Neural progenitor cell (in vitro differentiated cells): ENCODE data around the gene POMT2. TPM values are rescaled to one million over a fixed set of nuclear protein-coding genes. Genes with fewer than 3 reads are reported as not detected.
"Not testable (repeated sequence)": the region's sequence is repeated elsewhere in the genome, so short reads cannot be mapped to it uniquely, and the experiment has no call there.

Experiments used
- DNase-seq: peaks from one replicate; pipeline ENCODE4 v3.0.0-alpha.2; 2016; ENCODE audit warnings: low spot score
- H2AFZ ChIP-seq: fragments of 200-600 bp; sonication (generic); replicated peaks from 2 replicates; pipeline ENCODE4 v1.6.1; 2016; ENCODE audit warnings: antibody characterized with exemption
- H3F3A ChIP-seq: fragments of 200-600 bp; sonication (generic); 2 replicates; pipeline ENCODE4 v1.6.1; 2016; ENCODE audit warnings: antibody characterized with exemption, low read depth
- H3K27ac ChIP-seq: fragments of 200-600 bp; sonication (generic); 2 replicates; pipeline ENCODE4 v1.5.1; 2016; ENCODE audit warnings: mild to moderate bottlenecking
- H3K27me3 ChIP-seq: fragments of 200-600 bp; sonication (generic); 2 replicates; pipeline ENCODE4 v1.6.1; 2016; ENCODE audit warnings: mild to moderate bottlenecking, moderate library complexity
- H3K36me3 ChIP-seq: fragments of 200-600 bp; sonication (generic); 2 replicates; pipeline ENCODE4 v1.5.1; 2016
- H3K4me1 ChIP-seq: fragments of 200-600 bp; sonication (generic); 2 replicates; pipeline ENCODE4 v1.6.1; 2016; ENCODE audit warnings: mixed run types
- H3K4me2 ChIP-seq: fragments of 200-600 bp; sonication (generic); 2 replicates; pipeline ENCODE4 v1.6.1; 2016
- H3K4me3 ChIP-seq: fragments of 200-600 bp; sonication (generic); 2 replicates; pipeline ENCODE4 v1.5.1; 2016
- H3K79me2 ChIP-seq: fragments of 200-600 bp; sonication (generic); 2 replicates; pipeline ENCODE4 v1.6.1; 2016; ENCODE audit warnings: low read depth
- H3K9ac ChIP-seq: fragments of 200-600 bp; sonication (generic); 2 replicates; pipeline ENCODE4 v1.6.1; 2016
- H3K9me3 ChIP-seq: fragments of 200-600 bp; sonication (generic); 2 replicates; pipeline ENCODE4 v1.5.1; 2016; ENCODE audit warnings: low read depth
- H4K20me1 ChIP-seq: fragments of 200-600 bp; sonication (generic); 2 replicates; pipeline ENCODE4 v1.6.1; 2016; ENCODE audit warnings: low read depth
- H3K27ac Mint-ChIP-seq: 3 replicates; pipeline ENCODE4 v1.8.0; 2021; ENCODE audit warnings: mixed read lengths
- H3K27me3 Mint-ChIP-seq: 2 replicates; pipeline ENCODE4 v1.8.0; 2022; ENCODE audit warnings: low read depth, mild to moderate bottlenecking, inconsistent platforms, moderate library complexity, mixed read lengths; ENCODE audit not compliant: insufficient read depth
- H3K36me3 Mint-ChIP-seq: 3 replicates; pipeline ENCODE4 v1.8.0; 2021; ENCODE audit warnings: mixed read lengths
- H3K4me1 Mint-ChIP-seq: 3 replicates; pipeline ENCODE4 v1.8.0; 2021; ENCODE audit warnings: mixed read lengths
- H3K4me3 Mint-ChIP-seq: 3 replicates; pipeline ENCODE4 v1.8.0; 2021; ENCODE audit warnings: mild to moderate bottlenecking, moderate library complexity, mixed read lengths
- H3K9me3 Mint-ChIP-seq: 3 replicates; pipeline ENCODE4 v1.8.0; 2020; ENCODE audit warnings: mixed read lengths
- EZH2 ChIP-seq: fragments of 200-600 bp; sonication (generic); IDR thresholded peaks from 2 replicates; pipeline ENCODE4 v1.6.1; 2017; ENCODE audit warnings: antibody characterized with exemption, mild to moderate bottlenecking, moderate library complexity
- EZH2phosphoT487 ChIP-seq: fragments of 200-600 bp; sonication (generic); IDR thresholded peaks from 2 replicates; pipeline ENCODE4 v1.6.1; 2017; ENCODE audit warnings: antibody characterized with exemption
- total RNA-seq: library from RNA; depleted of rRNA; stranded (reverse); fragments of >200 nt; gene quantifications from 2 replicates; pipeline ENCODE4 v1.2.3, GENCODE V29; 2015; ENCODE audit warnings: low replicate concordance
- TF ChIP-seq, protein P1 (sequence below): fragments of 200-600 bp; sonication (generic); IDR thresholded peaks from 2 replicates; pipeline ENCODE4 v1.5.1; 2017; ENCODE audit warnings: antibody characterized with exemption, mild to moderate bottlenecking

The POMT2 gene
- total RNA-seq, 1 donor from 2014 or later = 6.2 TPM

DNA sequence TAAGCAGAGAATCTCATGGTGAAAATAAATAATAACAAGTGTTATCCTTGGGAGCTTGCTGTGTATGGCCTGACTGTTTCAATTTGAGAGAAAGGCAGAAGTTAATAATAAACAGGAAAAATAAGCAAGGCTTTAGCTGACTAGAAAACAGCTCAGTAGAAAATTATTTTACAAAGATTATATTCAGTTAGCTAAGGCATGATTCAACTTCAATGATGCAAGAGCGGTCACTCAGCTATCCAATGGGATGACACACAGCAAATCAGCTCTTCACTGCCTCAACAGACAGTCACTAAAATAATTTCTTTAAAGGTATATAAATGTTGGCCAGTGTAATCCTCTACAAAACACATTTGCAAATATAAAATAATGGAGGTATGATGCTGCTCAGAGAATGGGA is 18.7 kb upstream of the POMT2 start:
- Mint-ChIP-seq H3K4me3 (no peak overlapping the region), H3K36me3 (peaks cover 25% of the 10 kb centered on the region), H3K9me3 (no peaks in the 10 kb centered on the region), H3K27ac (no peak overlapping the region), H3K27me3 (peaks cover 3% of the 10 kb centered on the region), H3K4me1 (peaks cover 4% of the 10 kb centered on the region)
- H4K20me1 ChIP-seq = no peaks in the 10 kb centered on the region
- no peak overlapping the region for H3K9ac ChIP-seq
- H3K27ac ChIP-seq = no peak overlapping the region
- no peaks in the 10 kb centered on the region for H3K36me3 ChIP-seq
- H3K4me1 ChIP-seq = peaks cover under 1% of the 10 kb centered on the region
- H3K9me3 ChIP-seq = no peaks in the 10 kb centered on the region
- no peak overlapping the region for H2AFZ ChIP-seq
- no peak overlapping the region for H3K4me3 ChIP-seq
- H3K27me3 ChIP-seq = no peaks in the 10 kb centered on the region
- no peak overlapping the region for H3K4me2 ChIP-seq
- DNase-seq = no peak
- H3F3A ChIP-seq = no peaks in the 10 kb centered on the region
- TF ChIP-seq EZH2phosphoT487 (no peak), EZH2 (no peak)
- TF ChIP-seq, protein P1, sequence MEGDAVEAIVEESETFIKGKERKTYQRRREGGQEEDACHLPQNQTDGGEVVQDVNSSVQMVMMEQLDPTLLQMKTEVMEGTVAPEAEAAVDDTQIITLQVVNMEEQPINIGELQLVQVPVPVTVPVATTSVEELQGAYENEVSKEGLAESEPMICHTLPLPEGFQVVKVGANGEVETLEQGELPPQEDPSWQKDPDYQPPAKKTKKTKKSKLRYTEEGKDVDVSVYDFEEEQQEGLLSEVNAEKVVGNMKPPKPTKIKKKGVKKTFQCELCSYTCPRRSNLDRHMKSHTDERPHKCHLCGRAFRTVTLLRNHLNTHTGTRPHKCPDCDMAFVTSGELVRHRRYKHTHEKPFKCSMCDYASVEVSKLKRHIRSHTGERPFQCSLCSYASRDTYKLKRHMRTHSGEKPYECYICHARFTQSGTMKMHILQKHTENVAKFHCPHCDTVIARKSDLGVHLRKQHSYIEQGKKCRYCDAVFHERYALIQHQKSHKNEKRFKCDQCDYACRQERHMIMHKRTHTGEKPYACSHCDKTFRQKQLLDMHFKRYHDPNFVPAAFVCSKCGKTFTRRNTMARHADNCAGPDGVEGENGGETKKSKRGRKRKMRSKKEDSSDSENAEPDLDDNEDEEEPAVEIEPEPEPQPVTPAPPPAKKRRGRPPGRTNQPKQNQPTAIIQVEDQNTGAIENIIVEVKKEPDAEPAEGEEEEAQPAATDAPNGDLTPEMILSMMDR = no peak
- H3K79me2 ChIP-seq = no peaks in the 10 kb centered on the region

DNA sequence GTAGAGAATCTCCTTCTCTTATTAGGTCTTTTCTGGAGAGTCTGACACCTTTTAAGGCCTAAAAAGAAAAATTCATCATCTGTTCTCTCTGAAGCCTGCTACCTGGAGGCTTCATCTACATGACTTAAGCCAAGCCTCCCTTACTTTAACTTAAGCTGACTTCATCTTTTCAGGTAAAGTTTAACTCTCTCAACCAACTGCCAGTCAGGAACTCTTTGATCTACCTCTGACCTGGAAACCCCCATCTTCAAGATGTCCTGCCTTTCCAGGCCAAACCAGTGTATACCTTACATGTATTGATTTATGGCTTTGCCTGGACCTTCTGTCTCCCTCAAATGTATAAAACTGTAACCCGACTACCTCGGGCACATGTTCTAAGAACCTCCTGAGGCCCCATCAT is 17.6 kb upstream of the POMT2 start:
- Histone ChIP-seq H2AFZ (no peak overlapping the region), H3K4me3 (no peak overlapping the region), H3K4me1 (no peaks in the 10 kb centered on the region), H3K27ac (no peak overlapping the region), H3K36me3 (no peaks in the 10 kb centered on the region), H3F3A (no peaks in the 10 kb centered on the region), H3K79me2 (no peaks in the 10 kb centered on the region), H3K9me3 (no peaks in the 10 kb centered on the region), H3K27me3 (no peaks in the 10 kb centered on the region), H3K9ac (no peak overlapping the region), H3K4me2 (no peak overlapping the region), H4K20me1 (no peaks in the 10 kb centered on the region)
- peaks cover 3% of the 10 kb centered on the region for H3K27me3 Mint-ChIP-seq
- H3K9me3 Mint-ChIP-seq = no peaks in the 10 kb centered on the region
- H3K4me1 Mint-ChIP-seq = no peaks in the 10 kb centered on the region
- no peak for DNase-seq
- no peak overlapping the region for H3K4me3 Mint-ChIP-seq
- H3K36me3 Mint-ChIP-seq = peaks cover 23% of the 10 kb centered on the region
- H3K27ac Mint-ChIP-seq = no peak overlapping the region
- TF ChIP-seq EZH2 (no peak), EZH2phosphoT487 (no peak)
- TF ChIP-seq, protein P1 = no peak

GRCh38 chr14:77337880-77338279 is 17.2 kb upstream of the POMT2 start:
- Mint-ChIP-seq H3K4me1 (no peaks in the 10 kb centered on the region), H3K4me3 (no peak overlapping the region)
- H2AFZ ChIP-seq = no peak overlapping the region

GRCh38 chr14:77337255-77337654 is 16.6 kb upstream of the POMT2 start:
- H3K4me3 ChIP-seq, H4K20me1 ChIP-seq, H3K36me3 ChIP-seq, H3K4me1 ChIP-seq, H3K4me2 ChIP-seq, H3K27ac Mint-ChIP-seq, H3K27me3 Mint-ChIP-seq, H3F3A ChIP-seq, H2AFZ ChIP-seq, H3K9me3 ChIP-seq, H3K79me2 ChIP-seq, H3K27ac ChIP-seq, DNase-seq, H3K9me3 Mint-ChIP-seq, H3K4me3 Mint-ChIP-seq, H3K27me3 ChIP-seq, H3K4me1 Mint-ChIP-seq, H3K9ac ChIP-seq: not testable (repeated sequence)
- H3K36me3 Mint-ChIP-seq = peaks cover 21% of the 10 kb centered on the region

More at GRCh38 chr14:77337880-77338279, 17.2 kb upstream of the POMT2 start:
- Histone ChIP-seq H3K9me3 (no peaks in the 10 kb centered on the region), H3K79me2 (no peaks in the 10 kb centered on the region), H3K9ac (no peak overlapping the region), H3F3A (no peaks in the 10 kb centered on the region), H3K27ac (no peak overlapping the region), H3K4me1 (no peaks in the 10 kb centered on the region), H3K36me3 (no peaks in the 10 kb centered on the region), H4K20me1 (no peaks in the 10 kb centered on the region), H3K27me3 (no peaks in the 10 kb centered on the region), H3K4me3 (no peak overlapping the region), H3K4me2 (no peak overlapping the region)
- TF ChIP-seq EZH2 (no peak), EZH2phosphoT487 (no peak)
- TF ChIP-seq, protein P1 = no peak
- peaks cover 3% of the 10 kb centered on the region for H3K27me3 Mint-ChIP-seq
- H3K9me3 Mint-ChIP-seq = no peaks in the 10 kb centered on the region
- no peak for DNase-seq
- H3K36me3 Mint-ChIP-seq = peaks cover 21% of the 10 kb centered on the region
- no peak overlapping the region for H3K27ac Mint-ChIP-seq
